ENCODE results near the gene RNF17. TPM values are rescaled to one million over a fixed set of nuclear protein-coding genes. Genes with fewer than 3 reads are reported as not detected.

Gene RNF17
- total and polyA plus RNA-seq, 8 donors = 0.15 to 0.43 (median 0.18) TPM; not detected in 5

DNA sequence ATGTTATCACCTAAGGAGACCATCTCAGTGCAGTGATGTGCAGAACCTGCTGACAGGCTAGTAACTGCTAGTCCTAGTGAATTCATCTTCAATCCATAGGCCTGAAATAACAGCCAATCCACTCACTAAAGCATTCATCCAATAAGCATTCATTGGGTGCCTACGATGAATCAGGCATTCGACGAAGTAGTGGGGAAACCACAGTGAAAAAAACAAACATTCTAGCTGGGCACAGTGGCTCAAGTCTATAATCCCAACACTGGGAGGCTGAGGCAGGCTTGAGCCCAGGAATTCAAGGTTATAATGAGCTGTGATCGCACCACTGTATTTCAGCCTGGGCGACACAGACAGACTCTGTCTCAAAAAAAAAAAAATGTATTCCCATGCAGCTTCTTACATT lies 135.6 kb downstream of the RNF17 start:
- 92 to 96% (median 94%) methylated on average over 5 of the region's 5 CpGs for WGBS, 5 donors

DNA sequence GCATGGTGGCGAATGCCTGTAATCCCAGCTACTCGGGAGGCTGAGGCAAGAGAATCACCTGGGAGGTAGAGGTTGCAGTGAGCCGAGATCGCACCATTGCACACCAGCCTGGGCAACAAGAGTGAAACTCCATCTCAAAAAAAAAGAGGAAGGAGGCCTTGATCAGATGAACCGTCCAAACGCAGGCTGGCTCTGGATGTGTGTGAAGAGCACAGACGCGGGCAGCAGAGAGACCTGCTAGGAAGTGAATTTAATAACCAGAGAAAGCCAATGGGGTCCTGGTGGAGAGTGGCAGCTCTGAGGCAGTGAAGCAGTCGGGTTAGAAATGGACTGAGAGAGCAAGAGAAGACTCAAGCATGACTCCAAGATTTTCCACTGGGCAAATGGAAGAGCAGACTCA lies 136.5 kb downstream of the RNF17 start:
- no peak overlapping the region for H3K27ac ChIP-seq
- peaks cover 0 to 58% (median 43%) of the 10 kb centered on the region in 4 donors for H3K36me3 ChIP-seq
- TF ChIP-seq POLR2A (IDR thresholded peaks at IDR 0.05) (no peak), EP300 (IDR thresholded peaks at IDR 0.05) (no peak), POLR2AphosphoS5 (IDR thresholded peaks at IDR 0.05) (no peak)
- TF ChIP-seq, protein P1, sequence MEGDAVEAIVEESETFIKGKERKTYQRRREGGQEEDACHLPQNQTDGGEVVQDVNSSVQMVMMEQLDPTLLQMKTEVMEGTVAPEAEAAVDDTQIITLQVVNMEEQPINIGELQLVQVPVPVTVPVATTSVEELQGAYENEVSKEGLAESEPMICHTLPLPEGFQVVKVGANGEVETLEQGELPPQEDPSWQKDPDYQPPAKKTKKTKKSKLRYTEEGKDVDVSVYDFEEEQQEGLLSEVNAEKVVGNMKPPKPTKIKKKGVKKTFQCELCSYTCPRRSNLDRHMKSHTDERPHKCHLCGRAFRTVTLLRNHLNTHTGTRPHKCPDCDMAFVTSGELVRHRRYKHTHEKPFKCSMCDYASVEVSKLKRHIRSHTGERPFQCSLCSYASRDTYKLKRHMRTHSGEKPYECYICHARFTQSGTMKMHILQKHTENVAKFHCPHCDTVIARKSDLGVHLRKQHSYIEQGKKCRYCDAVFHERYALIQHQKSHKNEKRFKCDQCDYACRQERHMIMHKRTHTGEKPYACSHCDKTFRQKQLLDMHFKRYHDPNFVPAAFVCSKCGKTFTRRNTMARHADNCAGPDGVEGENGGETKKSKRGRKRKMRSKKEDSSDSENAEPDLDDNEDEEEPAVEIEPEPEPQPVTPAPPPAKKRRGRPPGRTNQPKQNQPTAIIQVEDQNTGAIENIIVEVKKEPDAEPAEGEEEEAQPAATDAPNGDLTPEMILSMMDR (IDR thresholded peaks at IDR 0.05) = no peak
- no peaks in the 10 kb centered on the region for H3K9me3 ChIP-seq
- no peaks in the 10 kb centered on the region for H3K27me3 ChIP-seq
- H3K4me3 ChIP-seq = no peak overlapping the region
- intact Hi-C loops (cut with DNase I; ENCODE audit: low total_unique reads) = no loop called here
- 88 to 95% (median 92%) methylated on average over 9 of the region's 9 CpGs for WGBS, 5 donors
- no peak for DNase-seq
- H3K4me1 ChIP-seq = no peaks in the 10 kb centered on the region

More for the DNA sequence above, 135.6 kb downstream of the RNF17 start:
- Histone ChIP-seq H3K36me3 (peaks cover 0 to 55% (median 37%) of the 10 kb centered on the region in 4 donors), H3K27me3 (no peaks in the 10 kb centered on the region), H3K27ac (no peak overlapping the region), H3K4me3 (no peak overlapping the region), H3K4me1 (no peaks in the 10 kb centered on the region), H3K9me3 (no peaks in the 10 kb centered on the region)
- DNase-seq = no peak
- intact Hi-C loops (cut with DNase I; ENCODE audit: low total_unique reads) = no loop called here
- TF ChIP-seq POLR2AphosphoS5 (IDR thresholded peaks at IDR 0.05) (no peak), EP300 (IDR thresholded peaks at IDR 0.05) (no peak), POLR2A (IDR thresholded peaks at IDR 0.05) (no peak)
- TF ChIP-seq, protein P1 (IDR thresholded peaks at IDR 0.05) = no peak

DNA sequence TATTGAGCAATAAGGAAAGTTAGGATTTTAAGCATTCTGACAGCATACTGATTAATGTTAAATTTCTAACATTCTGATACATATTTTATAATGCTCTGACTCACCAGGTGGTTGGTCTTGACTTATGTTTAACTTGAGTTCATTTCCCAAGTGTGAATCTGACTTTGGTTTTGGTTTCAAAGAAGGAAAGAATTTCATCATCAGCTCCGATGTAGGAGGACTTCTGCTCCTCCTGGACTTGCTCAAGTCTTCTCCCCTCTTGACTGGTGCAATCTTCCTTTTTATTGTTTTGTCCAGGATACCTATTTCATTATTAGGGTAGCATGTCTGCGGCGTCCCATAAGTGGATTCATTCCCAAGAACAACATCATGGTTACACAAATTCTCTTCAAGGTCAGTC lies 141.3 kb downstream of the RNF17 start:
- H3K27ac ChIP-seq = no peak overlapping the region
- no peaks in the 10 kb centered on the region for H3K4me1 ChIP-seq
- TF ChIP-seq POLR2AphosphoS5 (IDR thresholded peaks at IDR 0.05) (no peak), EP300 (IDR thresholded peaks at IDR 0.05) (no peak), POLR2A (IDR thresholded peaks at IDR 0.05) (no peak)
- peaks cover 0 to 60% (median 53%) of the 10 kb centered on the region in 4 donors for H3K36me3 ChIP-seq
- H3K4me3 ChIP-seq = no peak overlapping the region
- H3K27me3 ChIP-seq = no peaks in the 10 kb centered on the region
- 90 to 98% (median 93%) methylated on average over 3 of the region's 3 CpGs for WGBS, 5 donors
- DNase-seq = no peak
- H3K9me3 ChIP-seq = no peaks in the 10 kb centered on the region
- intact Hi-C loops (cut with DNase I; ENCODE audit: low total_unique reads) = no loop called here

DNA sequence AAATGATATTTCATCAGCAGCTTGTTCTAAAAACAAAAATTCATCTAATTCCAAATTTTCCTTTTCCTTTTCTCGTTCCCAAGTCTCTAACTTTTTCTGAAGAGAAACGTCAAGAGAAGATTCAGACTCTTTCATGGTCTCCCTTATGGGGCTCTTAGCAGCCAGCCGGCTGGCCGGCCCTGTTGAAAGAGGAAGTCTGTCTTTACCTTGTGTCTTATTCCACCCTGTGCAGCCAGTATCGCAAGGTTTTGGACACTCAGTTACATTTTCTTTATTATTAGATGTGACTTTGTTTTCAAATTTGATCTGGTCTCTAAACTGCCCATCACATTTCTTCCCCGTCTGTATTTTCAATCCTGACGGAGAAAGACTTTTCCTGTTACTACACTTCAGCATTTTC lies 142.3 kb downstream of the RNF17 start:
- DNase-seq = no peak
- Histone ChIP-seq H3K4me1 (no peaks in the 10 kb centered on the region), H3K9me3 (no peaks in the 10 kb centered on the region), H3K36me3 (peaks cover 0 to 62% (median 54%) of the 10 kb centered on the region in 4 donors), H3K27ac (no peak overlapping the region), H3K4me3 (no peak overlapping the region), H3K27me3 (no peaks in the 10 kb centered on the region)
- WGBS, 5 donors = 89 to 97% (median 91%) methylated on average over 7 of the region's 7 CpGs
- intact Hi-C loops (cut with DNase I; ENCODE audit: low total_unique reads) = no loop called here
- no peak for TF ChIP-seq POLR2A (IDR thresholded peaks at IDR 0.05)
- no peak for TF ChIP-seq EP300 (IDR thresholded peaks at IDR 0.05)
- no peak for TF ChIP-seq POLR2AphosphoS5 (IDR thresholded peaks at IDR 0.05)
- TF ChIP-seq, protein P1 (IDR thresholded peaks at IDR 0.05) = no peak

DNA sequence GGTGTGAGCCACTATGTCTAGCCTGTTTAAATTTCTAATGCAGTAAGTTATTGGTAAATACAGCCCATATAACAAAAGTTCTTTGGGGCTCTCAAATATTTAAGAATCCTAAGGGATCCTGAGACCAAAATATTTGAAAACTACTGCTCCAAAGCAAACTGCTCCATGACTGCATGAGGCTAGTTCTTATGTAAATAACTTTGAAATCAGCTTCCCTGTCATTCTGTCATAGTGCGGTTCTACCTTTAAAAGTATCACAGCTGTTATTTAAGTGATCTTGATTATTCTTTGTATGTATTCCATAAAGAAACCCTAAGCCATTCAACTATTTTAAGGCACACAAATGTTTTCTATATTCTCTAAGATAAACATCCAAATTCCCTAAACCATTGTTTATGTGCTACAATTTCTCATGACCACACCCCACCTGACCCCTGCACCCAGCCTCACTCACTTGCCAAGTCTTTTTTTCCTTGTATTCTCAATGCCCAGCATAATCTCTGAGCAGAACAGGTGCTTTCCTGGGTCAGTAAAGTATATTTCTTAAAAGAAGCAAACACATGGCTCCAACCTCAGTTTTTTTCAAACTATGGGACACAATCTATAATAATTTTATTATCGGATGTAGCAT lies 146.6 kb downstream of the RNF17 start:
- H3K4me3 ChIP-seq = no peak overlapping the region
- no peaks in the 10 kb centered on the region for H3K27me3 ChIP-seq
- WGBS, 5 donors = 60 to 79% (median 68%) methylated on average over 2 of the region's 2 CpGs
- DNase-seq = peak in 1 of 2 donors; percentile 13
- no peak overlapping the region for H3K27ac ChIP-seq
- H3K4me1 ChIP-seq = no peaks in the 10 kb centered on the region
- no peak for TF ChIP-seq POLR2A (IDR thresholded peaks at IDR 0.05)
- no peaks in the 10 kb centered on the region for H3K9me3 ChIP-seq
- peaks cover 0 to 50% (median 46%) of the 10 kb centered on the region in 4 donors for H3K36me3 ChIP-seq
- intact Hi-C loops (cut with DNase I; ENCODE audit: low total_unique reads) = no loop called here

Data from stomach (tissue), 9 donors.